ENCODE data around the gene KRT12. TPM values are rescaled to one million over a fixed set of nuclear protein-coding genes. Genes with fewer than 3 reads are reported as not detected.
A peak's percentile ranks its signal among the peaks of the same experiment; 100 is the strongest.

KRT12 gene
- total RNA-seq, 4 donors from 2014 or later: not detected

- no peak for DNase-seq (ENCODE audit: low spot score in 2 of 2)
- intact Hi-C loops (cut with DNase I; ENCODE audit: low total_unique reads): no loop called here
- peak overlapping the region; percentile 23 for H3K4me3 ChIP-seq (ENCODE audit: low read depth, poor library complexity, severe bottlenecking)
- no peak for TF ChIP-seq CTCF (IDR thresholded peaks at IDR 0.05)
- TF ChIP-seq POLR2A (IDR thresholded peaks at IDR 0.05): no peak
These were observed 45.5 kb downstream of the KRT12 start for GRCh38 chr17:40821536-40821935.

- 80 to 88% methylated on average over 9 of the region's 9 CpGs for WGBS, 2 donors
- DNase-seq (ENCODE audit: low spot score in 2 of 2): no peak
- peak overlapping the region; percentile 1 for H3K4me3 ChIP-seq (ENCODE audit: low read depth, poor library complexity, severe bottlenecking)
- TF ChIP-seq POLR2A (IDR thresholded peaks at IDR 0.05) (no peak), CTCF (IDR thresholded peaks at IDR 0.05) (no peak)
- intact Hi-C loops (cut with DNase I; ENCODE audit: low total_unique reads): no loop called here
These were observed 46.7 kb downstream of the KRT12 start for GRCh38 chr17:40820228-40820838.

DNA sequence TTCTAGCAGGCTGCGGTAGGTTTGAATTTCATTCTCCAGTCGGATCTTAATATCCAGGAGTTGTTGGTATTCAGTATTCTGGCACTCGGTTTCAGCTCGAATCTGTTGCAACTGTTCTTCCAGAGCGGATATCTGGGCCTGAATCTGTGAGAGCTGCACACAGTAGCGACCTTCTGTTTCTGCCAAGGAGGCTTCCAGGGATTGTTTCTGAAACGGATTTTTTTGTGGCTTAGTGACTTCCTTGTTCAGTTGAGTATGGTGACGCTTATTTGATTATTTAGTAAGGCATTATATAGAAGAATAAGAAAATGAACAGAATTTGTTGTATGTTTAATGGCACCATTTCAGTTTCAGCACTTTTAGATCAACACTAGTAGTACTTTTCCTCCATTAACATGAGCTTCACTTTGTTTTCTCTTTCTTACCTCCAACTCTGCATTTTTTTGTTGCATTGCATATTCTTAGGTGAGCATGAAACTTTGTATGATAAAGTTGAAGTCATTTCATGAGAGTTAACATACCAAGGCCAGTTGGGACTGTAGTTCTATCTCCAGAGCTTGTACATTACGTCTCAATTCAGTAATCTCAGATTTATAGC, 47.4 kb downstream of the KRT12 start:
- no peak for DNase-seq (ENCODE audit: low spot score in 2 of 2)
- intact Hi-C loops (cut with DNase I; ENCODE audit: low total_unique reads): no loop called here
- peak overlapping the region; percentile 29 for H3K4me3 ChIP-seq (ENCODE audit: low read depth, poor library complexity, severe bottlenecking)
- no peak for TF ChIP-seq POLR2A (IDR thresholded peaks at IDR 0.05)
- TF ChIP-seq CTCF (IDR thresholded peaks at IDR 0.05): no peak
- 37 to 45% methylated on average over 9 of the region's 9 CpGs for WGBS, 2 donors

DNA sequence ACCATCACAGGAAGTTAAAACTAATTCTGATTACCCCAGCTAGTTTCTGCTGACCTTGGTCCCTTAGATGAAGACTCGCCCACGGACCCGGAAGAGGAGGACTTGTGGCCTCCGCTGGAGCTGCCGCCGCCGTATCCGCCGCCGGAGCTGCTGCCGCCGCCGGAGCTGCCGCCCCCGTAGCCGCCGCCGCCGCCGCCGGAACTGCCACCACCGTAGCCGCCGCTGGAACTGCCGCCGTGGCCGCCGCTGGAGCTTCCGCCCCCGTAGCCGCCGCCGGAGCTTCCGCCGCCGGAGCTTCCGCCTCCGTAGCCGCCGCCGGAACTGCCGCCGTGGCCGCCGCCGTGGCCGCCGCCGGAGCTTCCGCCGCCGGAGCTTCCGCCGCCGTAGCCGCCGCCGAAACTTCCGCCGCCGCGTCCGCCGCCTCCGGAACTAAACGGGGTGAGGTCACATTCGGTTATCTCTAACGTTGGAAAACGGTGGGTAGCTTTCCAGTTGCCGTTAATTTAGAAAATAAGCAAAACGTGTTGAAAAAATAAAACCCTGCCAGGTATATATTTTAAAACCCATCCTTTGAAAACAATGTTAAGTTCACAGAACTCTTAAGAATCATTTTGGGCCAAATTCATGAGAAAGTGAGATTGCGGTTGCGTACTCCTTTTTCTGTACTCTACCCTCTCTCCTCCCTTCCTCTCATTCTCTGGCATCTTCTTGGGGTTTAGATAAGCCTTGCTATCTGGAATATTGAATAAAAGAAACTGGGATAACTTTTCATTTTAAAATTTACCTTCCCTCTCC, 48.1 kb downstream of the KRT12 start:
- DNase-seq (ENCODE audit: low spot score in 2 of 2): peak; percentile 65 to 95
- intact Hi-C loops (cut with DNase I; ENCODE audit: low total_unique reads): no loop called here
- H3K4me3 ChIP-seq (ENCODE audit: low read depth, poor library complexity, severe bottlenecking): peak overlapping the region; percentile 62
- 1 to 2% methylated on average over 53 to 73 of the region's 73 CpGs for WGBS, 2 donors
- no peak for TF ChIP-seq POLR2A (IDR thresholded peaks at IDR 0.05)
- no peak for TF ChIP-seq CTCF (IDR thresholded peaks at IDR 0.05)

- 10 to 15% methylated on average over 7 of the region's 7 CpGs for WGBS, 2 donors
- peak overlapping the region; percentile 62 for H3K4me3 ChIP-seq (ENCODE audit: low read depth, poor library complexity, severe bottlenecking)
- no peak for TF ChIP-seq POLR2A (IDR thresholded peaks at IDR 0.05)
- no peak for TF ChIP-seq CTCF (IDR thresholded peaks at IDR 0.05)
- intact Hi-C loops (cut with DNase I; ENCODE audit: low total_unique reads): no loop called here
- DNase-seq (ENCODE audit: low spot score in 2 of 2): no peak
These were observed 48.7 kb downstream of the KRT12 start for GRCh38 chr17:40818343-40818732.

All from lower leg skin (tissue), 4 donors.